ENCODE results near the gene OXA1L. TPM values are rescaled to one million over a fixed set of nuclear protein-coding genes. Genes with fewer than 3 reads are reported as not detected.
A peak's percentile ranks its signal among the peaks of the same experiment; 100 is the strongest.
"Not testable (repeated sequence)": the region's sequence is repeated elsewhere in the genome, so short reads cannot be mapped to it uniquely, and the experiment has no call there.

Gene OXA1L
- total RNA-seq (ENCODE audit: low replicate concordance), result 137 and 160 TPM in 2 replicates
- long read RNA-seq, transcript OXA1L-201 (10 exons, 1,719 nt), result major isoform, 300 of 340 reads
- long read RNA-seq, partial matches to known transcripts, result 23 of 340 reads
- long read RNA-seq, other reads (novel, unspliced or antisense), result 17 of 340 reads

DNA sequence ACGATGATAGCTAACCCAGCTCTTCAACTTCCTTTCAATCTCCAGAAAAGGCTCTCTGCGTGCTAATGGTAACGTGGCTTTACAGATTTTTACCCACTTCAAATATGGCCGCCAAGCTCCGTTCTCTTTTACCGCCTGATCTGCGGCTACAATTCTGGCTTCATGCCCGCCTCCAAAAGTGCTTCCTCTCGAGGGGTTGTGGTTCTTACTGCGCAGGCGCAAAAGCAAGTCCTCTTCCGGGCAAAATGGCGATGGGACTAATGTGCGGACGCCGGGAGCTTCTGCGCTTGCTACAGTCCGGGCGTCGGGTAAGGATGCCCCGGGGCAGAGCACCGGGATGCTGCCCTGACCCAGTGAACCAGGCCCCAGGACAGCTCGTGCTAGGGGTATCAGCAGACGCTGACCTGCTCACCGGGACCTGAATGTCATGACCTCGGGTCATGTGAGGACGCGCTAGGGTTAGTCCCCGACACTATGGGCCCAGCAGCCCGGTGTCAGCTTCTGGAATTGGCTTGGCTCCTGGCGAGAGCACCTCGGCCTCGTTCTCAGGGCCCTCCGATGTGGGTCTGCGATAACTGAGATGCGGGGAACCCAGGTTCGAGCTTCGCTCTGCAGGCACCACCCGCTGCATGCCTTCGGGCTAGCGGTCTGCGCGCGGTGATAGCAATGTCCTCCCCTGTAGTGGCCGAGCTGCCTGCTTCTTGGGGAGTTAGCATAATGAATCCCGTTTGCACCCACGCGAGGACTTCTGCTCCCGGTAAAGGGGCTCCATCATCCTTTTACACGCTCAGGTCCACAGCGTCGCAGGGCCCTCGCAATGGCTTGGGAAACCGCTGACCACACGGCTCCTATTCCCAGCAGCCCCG lies at the start of gene OXA1L:
TSS of gene OXA1L (plus strand) at position 232 of the 866 bp plus-strand sequence. CDS start at position 246, 14 bp downstream.
- no peak for TF ChIP-seq CTCF (conservative IDR thresholded peaks at IDR 0.05)
- peak; percentile 95 for DNase-seq (ENCODE audit: extremely low spot score, unreplicated experiment)
- H3K27ac Mint-ChIP-seq, result peak within 1 kb of the TSS; percentile 97
- peak within 1 kb of the TSS; percentile 93 for H3K4me3 Mint-ChIP-seq
- H3K9me3 Mint-ChIP-seq, result peaks cover 18% of the 10 kb centered on the region
- peaks cover 18% of the 10 kb centered on the region for H3K4me1 Mint-ChIP-seq (ENCODE audit: unreplicated experiment)
- H3K36me3 Mint-ChIP-seq, result peaks cover 26% of the 10 kb centered on the region
- H3K27me3 Mint-ChIP-seq, result no peaks in the 10 kb centered on the region

DNA sequence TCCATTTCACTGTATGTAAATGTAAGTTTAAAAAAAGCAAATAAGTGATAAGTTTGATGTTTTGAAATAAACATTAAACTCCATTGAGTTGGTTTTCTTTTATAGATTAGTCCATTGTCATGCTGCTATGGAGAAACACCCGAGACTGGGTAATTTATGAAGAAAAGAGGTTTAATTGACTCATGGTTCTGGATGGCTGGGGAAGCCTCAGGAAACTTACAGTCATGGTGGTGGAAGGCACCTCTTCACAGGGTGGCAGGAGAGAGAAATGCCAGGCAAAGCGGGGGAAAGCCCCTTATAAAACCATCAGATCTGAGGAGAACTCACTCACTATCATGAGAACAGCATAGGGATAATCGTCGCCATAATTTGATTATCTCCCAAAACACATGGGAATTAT lies 48.4 kb upstream of the OXA1L start:
- DNase-seq (ENCODE audit: extremely low spot score, unreplicated experiment), result no peak
- no peaks in the 10 kb centered on the region for H3K4me1 Mint-ChIP-seq (ENCODE audit: unreplicated experiment)
- no peak overlapping the region for H3K27ac Mint-ChIP-seq
- no peak overlapping the region for H3K4me3 Mint-ChIP-seq
- H3K27me3 Mint-ChIP-seq, result peaks cover 21% of the 10 kb centered on the region
- no peaks in the 10 kb centered on the region for H3K9me3 Mint-ChIP-seq
- H3K36me3 Mint-ChIP-seq, result no peaks in the 10 kb centered on the region
- TF ChIP-seq CTCF (conservative IDR thresholded peaks at IDR 0.05), result no peak

GRCh38 chr14:22721213-22721612 lies 45.3 kb upstream of the OXA1L start:
- peaks cover 21% of the 10 kb centered on the region for H3K27me3 Mint-ChIP-seq
- no peak for TF ChIP-seq CTCF (conservative IDR thresholded peaks at IDR 0.05)
- H3K4me1 Mint-ChIP-seq (ENCODE audit: unreplicated experiment), result no peaks in the 10 kb centered on the region
- DNase-seq (ENCODE audit: extremely low spot score, unreplicated experiment), result no peak
- H3K36me3 Mint-ChIP-seq, result no peaks in the 10 kb centered on the region
- H3K4me3 Mint-ChIP-seq, result no peak overlapping the region
- H3K9me3 Mint-ChIP-seq, result no peaks in the 10 kb centered on the region
- no peak overlapping the region for H3K27ac Mint-ChIP-seq

DNA sequence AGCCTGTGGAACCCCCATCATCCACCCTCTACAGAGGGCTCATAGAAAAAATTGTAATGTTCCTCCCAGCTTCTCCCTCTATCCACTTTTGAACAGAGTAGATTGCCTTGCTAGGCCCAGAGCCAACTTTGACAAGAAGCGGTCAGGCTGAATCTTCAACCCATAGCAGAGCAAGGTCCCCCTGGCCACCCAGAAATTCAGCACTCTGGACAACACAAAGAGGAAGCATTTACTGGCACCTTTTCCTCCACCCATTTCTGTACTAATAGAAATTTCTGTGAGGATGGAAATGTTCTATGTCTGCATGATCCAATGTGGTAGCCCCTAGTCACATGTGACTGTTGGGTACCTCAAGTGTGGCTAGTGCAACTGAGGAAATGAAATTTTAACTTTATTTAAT lies 42.7 kb upstream of the OXA1L start:
- no peaks in the 10 kb centered on the region for H3K4me1 Mint-ChIP-seq (ENCODE audit: unreplicated experiment)
- H3K9me3 Mint-ChIP-seq, result no peaks in the 10 kb centered on the region
- H3K36me3 Mint-ChIP-seq, result no peaks in the 10 kb centered on the region
- peaks cover 15% of the 10 kb centered on the region for H3K27me3 Mint-ChIP-seq
- DNase-seq (ENCODE audit: extremely low spot score, unreplicated experiment), result no peak
- no peak overlapping the region for H3K4me3 Mint-ChIP-seq
- H3K27ac Mint-ChIP-seq, result no peak overlapping the region
- no peak for TF ChIP-seq CTCF (conservative IDR thresholded peaks at IDR 0.05)

DNA sequence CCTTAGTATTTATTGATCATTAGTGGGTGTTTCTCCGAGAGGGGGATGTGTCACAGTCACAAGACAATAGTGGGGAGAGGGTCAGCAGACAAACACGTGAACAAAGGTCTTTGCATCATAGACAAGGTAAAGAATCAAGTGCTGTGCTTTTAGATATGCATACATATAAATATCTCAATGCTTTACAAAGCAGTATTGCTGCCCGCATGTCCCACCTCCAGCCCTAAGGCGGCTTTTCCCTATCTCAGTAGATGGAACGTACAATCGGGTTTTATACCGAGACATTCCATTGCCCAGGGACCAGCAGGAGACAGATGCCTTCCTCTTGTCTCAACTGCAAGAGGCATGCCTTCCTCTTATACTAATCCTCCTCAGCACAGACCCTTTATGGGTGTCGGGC lies 41.6 kb upstream of the OXA1L start:
- not testable (repeated sequence) for H3K27ac Mint-ChIP-seq; H3K36me3 Mint-ChIP-seq; H3K9me3 Mint-ChIP-seq; DNase-seq (ENCODE audit: extremely low spot score, unreplicated experiment); H3K4me3 Mint-ChIP-seq; H3K4me1 Mint-ChIP-seq (ENCODE audit: unreplicated experiment)
- H3K27me3 Mint-ChIP-seq, result peaks cover 12% of the 10 kb centered on the region

DNA sequence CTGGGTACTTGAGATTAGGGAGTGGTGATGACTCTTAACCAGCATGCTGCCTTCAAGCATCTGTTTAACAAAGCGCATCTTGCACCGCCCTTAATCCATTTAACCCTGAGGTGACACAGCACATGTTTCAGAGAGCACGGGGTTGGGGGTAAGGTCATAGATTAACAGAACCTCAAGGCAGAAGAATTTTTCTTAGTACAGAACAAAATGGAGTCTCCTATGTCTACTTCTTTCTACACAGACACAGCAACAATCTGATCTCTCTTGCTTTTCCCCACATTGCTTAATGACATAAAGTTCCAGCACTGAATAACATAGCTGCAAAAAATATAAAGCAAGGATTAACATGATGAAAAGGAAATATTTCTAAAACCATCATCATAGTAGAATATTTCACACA lies 41.1 kb upstream of the OXA1L start:
- not testable (repeated sequence) for H3K4me3 Mint-ChIP-seq; DNase-seq (ENCODE audit: extremely low spot score, unreplicated experiment); H3K4me1 Mint-ChIP-seq (ENCODE audit: unreplicated experiment); H3K27ac Mint-ChIP-seq; H3K36me3 Mint-ChIP-seq; H3K9me3 Mint-ChIP-seq
- H3K27me3 Mint-ChIP-seq, result peaks cover 12% of the 10 kb centered on the region
